HG03521 (cell line): ENCODE data around the gene OBSCN.

Experiments
- ATAC-seq: cut with Tn5 transposase; IDR thresholded peaks from one replicate; pipeline ENCODE4 v1.9.1; 2021; ENCODE audit warnings: mild to moderate bottlenecking, moderate library complexity; ENCODE audit not compliant: unreplicated experiment

The OBSCN gene

GRCh38 chr1:228275430-228276173 is 67.8 kb downstream of the OBSCN start:
- peak; percentile 62 for ATAC-seq

- ATAC-seq: no peak
Measured at GRCh38 chr1:228276174-228276831, 68.5 kb downstream of the OBSCN start.

GRCh38 chr1:228276901-228277490 is 69.2 kb downstream of the OBSCN start:
- ATAC-seq: no peak

- ATAC-seq: no peak
Measured at GRCh38 chr1:228277491-228278431, 69.9 kb downstream of the OBSCN start.

GRCh38 chr1:228278432-228278941 is 70.6 kb downstream of the OBSCN start:
- ATAC-seq: no peak

- no peak for ATAC-seq
Measured at GRCh38 chr1:228279011-228279721, 71.3 kb downstream of the OBSCN start.

GRCh38 chr1:228279722-228280105 is 71.9 kb downstream of the OBSCN start:
- ATAC-seq: no peak

- no peak for ATAC-seq
Measured at GRCh38 chr1:228280106-228280901, 72.5 kb downstream of the OBSCN start.

- no peak for ATAC-seq
Measured at GRCh38 chr1:228280961-228281591, 73.2 kb downstream of the OBSCN start.

GRCh38 chr1:228281631-228282328 is 73.9 kb downstream of the OBSCN start:
- ATAC-seq: no peak

GRCh38 chr1:228282329-228283042 is 74.6 kb downstream of the OBSCN start:
- no peak for ATAC-seq

- ATAC-seq: no peak
Measured at GRCh38 chr1:228283043-228283371, 75.2 kb downstream of the OBSCN start.

GRCh38 chr1:228283476-228284147 is 75.8 kb downstream of the OBSCN start:
- no peak for ATAC-seq

- no peak for ATAC-seq
Measured at GRCh38 chr1:228284148-228284495, 76.3 kb downstream of the OBSCN start.

GRCh38 chr1:228284521-228284920 is 76.7 kb downstream of the OBSCN start:
- ATAC-seq: no peak

- ATAC-seq: no peak
Measured at GRCh38 chr1:228285661-228286504, 78.0 kb downstream of the OBSCN start.
